Measurements from ENCODE around the gene MUC5AC. TPM values are rescaled to one million over a fixed set of nuclear protein-coding genes. Genes with fewer than 3 reads are reported as not detected.

The MUC5AC gene
- total and polyA plus RNA-seq, 10 donors: under 0.01 TPM; not detected in 8

Other genes with a start within 250 kb of the MUC5AC start
- 100 to 1,000 TPM in 6 of 7 donors, 10 to 100 TPM in 1; 82.2 to 218 (median 121) TPM for gene CHID1, start 247.1 kb upstream of the MUC5AC start, total RNA-seq
- gene CHID1, start 247.1 kb upstream of the MUC5AC start, polyA plus RNA-seq: 10 to 100 TPM; 37.2 to 63.2 (median 39.3) TPM
- gene AP2A2, start 232.1 kb upstream of the MUC5AC start, total RNA-seq: 100 to 1,000 TPM; 139 to 321 (median 170) TPM
- 100 to 1,000 TPM in 1 of 3 donors, 10 to 100 TPM in 2; 32.7 to 102 (median 34.1) TPM for gene AP2A2, start 232.1 kb upstream of the MUC5AC start, polyA plus RNA-seq
- under 1 TPM in 4 of 7 donors, not detected in 3; 0.09 to 0.76 (median 0.34) TPM for gene MUC6, start 121.2 kb upstream of the MUC5AC start, total RNA-seq
- under 1 TPM; 0.02 to 0.22 (median 0.11) TPM for gene MUC6, start 121.2 kb upstream of the MUC5AC start, polyA plus RNA-seq
- gene MUC2, start 83.1 kb upstream of the MUC5AC start, total RNA-seq: under 1 TPM in 2 of 7 donors, not detected in 5; 0.03 to 0.06 TPM
- gene MUC2, start 83.1 kb upstream of the MUC5AC start, polyA plus RNA-seq: under 1 TPM in 1 of 3 donors, not detected in 2; 0.03 TPM
- under 1 TPM in 1 of 7 donors, not detected in 6; 0.09 TPM for gene MUC5B, start 65.1 kb downstream of the MUC5AC start, total RNA-seq
- under 1 TPM in 2 of 3 donors, not detected in 1; under 0.01 TPM for gene MUC5B, start 65.1 kb downstream of the MUC5AC start, polyA plus RNA-seq
- 10 to 100 TPM; 44.3 to 67.4 (median 59.8) TPM for gene TOLLIP, start 151.7 kb downstream of the MUC5AC start, total RNA-seq
- 10 to 100 TPM; 16.1 to 35.8 (median 18.7) TPM for gene TOLLIP, start 151.7 kb downstream of the MUC5AC start, polyA plus RNA-seq
- under 1 TPM; 0.26 to 0.77 (median 0.47) TPM for gene BRSK2, start 232.0 kb downstream of the MUC5AC start, total RNA-seq
- gene BRSK2, start 232.0 kb downstream of the MUC5AC start, polyA plus RNA-seq: 1 to 10 TPM in 1 of 3 donors, under 1 TPM in 2; 0.17 to 1.5 (median 0.32) TPM